OCI-M1 (cell line): Measurements from ENCODE around the gene APP.

Experiments used
- DNase-seq: peaks from one replicate; lab custom pipeline; 2025; lab: John Stamatoyannopoulos, UW

APP gene

DNA sequence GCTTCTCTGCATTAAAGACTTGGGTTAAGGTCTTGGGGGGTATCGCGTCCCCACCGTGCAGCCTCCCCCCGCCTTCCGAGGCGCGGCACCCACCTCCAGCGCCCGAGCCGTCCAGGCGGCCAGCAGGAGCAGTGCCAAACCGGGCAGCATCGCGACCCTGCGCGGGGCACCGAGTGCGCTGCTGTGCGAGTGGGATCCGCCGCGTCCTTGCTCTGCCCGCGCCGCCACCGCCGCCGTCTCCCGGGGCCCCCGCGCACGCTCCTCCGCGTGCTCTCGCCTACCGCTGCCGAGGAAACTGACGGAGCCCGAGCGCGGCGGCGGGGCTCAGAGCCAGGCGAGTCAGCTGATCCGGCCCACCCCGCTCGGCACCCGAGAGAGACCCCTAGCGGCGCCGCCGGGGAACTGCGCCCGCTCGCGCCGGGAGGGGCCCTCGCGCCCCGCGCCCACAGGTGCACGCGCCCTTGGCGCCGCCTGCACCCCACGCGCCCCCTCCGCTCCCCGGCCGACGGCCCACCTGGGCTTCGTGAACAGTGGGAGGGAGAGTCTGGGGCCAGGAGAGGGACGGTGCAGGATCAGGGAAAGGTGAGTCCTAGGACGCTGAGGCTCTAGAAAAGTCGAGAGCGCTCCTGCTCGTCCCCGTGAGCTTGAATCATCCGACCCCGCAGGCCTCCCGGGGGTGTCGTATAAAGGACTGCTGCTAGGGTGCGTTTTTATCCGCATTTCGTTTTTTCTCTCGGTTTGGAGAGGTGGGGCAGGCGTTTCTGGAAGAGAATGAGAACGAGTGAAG lies at the start of gene APP:
Gene APP (minus strand): TSS at position 300 of the 787 bp plus-strand sequence. CDS start 150 bp downstream, at position 150.
- no peak for DNase-seq

DNA sequence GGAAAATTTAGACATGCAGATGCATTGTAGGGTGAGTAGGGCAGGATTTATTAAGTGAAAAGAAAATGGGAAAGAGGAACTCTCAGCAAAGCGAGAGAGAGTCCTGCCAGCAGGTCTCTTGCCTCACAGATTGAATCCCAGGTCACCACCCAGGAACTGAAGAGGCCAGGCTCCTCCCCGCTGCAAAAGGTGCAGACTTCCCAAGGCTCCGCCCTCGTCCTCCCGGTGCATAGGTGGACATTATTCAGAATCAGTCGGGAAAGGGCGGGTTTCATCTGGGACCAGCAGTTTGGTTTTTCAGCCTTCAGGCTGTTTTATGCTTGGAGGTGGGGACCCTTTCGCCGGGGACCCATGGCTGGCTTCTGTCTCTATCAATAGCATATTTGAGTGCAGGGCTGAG lies 41.6 kb upstream of the APP start:
- DNase-seq: no peak

DNA sequence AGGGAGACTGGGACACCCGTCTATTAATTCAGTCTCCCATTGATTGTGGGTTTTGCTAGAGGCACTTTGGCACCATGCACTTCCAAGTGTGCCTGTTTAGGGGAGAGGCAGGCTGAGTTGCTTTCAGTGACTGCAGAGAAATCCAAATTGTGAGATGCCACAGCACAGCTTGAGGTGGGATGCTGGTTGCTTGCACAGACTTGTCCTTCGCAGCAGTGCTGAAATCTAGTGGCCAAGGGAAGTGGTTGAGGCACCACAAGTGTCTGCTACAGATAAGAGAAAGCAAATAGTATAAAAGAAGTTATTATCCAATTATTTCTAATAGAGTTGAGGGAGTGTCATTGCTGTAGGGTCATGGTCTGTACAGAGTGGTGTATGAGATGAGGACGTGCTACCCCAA lies 40.0 kb upstream of the APP start:
- no peak for DNase-seq

DNA sequence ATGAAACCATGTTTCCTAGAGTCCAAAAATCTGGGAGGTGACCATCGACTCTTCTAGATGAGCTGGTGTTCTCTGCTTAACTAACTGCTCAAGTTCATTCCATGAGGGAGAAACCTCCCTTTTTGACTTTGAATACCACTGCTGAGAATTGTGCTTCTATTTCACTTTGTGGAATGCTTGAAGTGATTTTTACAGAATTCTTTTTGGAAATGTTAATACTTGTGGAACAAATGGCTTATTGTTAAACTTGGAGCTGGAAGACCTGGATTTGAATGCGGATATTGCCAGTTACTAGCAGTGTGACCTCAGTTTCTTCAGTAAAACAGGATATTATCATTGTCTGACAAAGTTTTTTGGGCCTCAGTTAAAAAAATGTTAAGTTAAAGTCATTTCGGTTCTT lies 36.5 kb upstream of the APP start:
- DNase-seq: no peak

DNA sequence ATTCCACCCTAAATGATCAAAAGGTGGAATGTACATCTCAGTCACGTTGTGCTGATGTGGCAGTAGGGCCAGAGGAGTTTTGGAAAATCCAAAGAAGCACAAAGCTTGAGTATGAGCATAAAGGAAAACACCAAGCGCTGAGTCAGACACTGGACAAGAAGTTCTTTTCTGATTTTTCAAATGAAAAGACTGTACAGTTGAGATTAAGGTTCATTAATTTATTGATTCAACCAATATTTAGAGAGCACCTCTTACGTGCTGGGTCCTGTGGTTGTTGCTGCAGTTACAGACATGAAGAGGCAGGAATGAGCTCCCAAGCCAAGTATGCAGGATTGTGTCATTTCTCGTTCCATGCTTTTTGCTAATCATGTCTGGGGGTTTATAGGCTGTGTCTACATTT lies 28.9 kb upstream of the APP start:
- DNase-seq: no peak

DNA sequence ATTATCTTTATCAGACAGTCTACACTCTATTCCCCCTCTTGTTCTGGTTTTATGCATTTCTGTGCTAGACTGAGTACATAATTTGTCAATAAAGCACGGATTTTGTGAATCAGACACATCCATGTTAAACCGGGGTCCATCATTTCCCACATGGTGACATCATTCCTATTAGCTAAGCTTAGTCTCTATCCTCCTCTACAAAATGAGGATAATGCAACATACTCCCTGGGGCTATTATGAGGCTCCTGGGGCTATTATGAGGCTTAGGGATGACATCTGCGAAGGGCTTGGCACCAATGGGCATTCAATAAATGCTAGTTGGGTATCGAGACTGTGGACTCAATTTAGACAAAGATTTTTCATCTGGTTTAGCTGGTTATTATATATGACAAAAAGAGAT lies 25.1 kb upstream of the APP start:
- no peak for DNase-seq

DNA sequence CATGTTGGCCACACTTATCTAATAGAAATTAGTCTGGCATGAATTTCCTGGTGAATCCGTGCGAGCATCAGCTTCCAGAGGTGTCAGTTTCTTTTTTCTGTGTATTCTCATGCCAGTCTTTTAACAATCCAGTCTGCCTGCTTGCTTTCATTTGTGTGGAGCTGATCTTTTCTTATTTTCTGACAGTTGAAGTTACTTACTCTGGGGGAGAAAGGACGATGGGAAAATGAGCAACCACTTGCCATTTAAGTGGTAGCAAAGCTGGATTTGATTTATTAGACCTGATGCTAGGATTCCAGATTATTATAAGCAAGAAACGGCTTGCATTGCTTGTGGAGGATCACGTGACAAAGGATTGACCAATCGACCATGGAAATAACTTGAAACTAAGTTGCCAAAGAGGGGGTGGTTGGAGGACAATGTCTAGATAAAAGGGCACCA lies 24.3 kb upstream of the APP start:
- no peak for DNase-seq

DNA sequence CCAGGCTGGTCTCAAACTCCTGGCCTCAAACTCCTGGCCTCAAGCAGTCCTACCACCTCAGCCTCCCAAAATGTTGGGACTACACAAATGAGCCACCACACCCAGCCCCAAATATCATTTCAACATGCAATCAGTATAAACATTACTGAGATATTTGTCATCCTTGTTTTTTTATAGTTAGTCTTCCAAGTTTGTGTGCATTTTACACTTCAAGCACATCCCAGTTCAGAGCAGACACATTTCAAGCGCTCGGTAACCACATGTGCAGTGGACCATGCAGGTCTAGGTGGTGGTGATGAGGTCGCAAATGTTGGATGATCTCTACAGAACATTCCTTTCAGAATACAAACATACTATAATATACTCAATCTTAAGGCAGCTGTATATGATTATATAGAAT lies 23.8 kb upstream of the APP start:
- no peak for DNase-seq

DNA sequence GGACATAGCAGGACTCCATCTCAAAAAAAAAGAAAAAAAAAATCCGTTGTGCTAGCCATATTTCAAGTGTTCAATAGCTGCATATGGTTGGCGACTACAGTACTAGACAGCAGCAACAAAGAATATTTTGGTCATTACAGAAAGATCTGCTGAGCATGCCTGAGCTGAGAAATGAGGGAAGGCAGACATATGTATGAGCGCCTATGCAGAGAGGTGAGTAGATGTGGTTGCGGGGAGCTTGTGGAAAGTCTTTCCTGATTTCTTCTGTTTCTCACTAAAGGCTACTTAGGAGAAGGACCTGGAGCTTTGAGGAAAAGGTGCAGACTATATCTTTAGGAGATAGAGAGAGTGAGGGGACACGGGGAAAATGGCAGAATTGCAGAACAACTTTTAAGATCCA lies 21.0 kb upstream of the APP start:
- no peak for DNase-seq

DNA sequence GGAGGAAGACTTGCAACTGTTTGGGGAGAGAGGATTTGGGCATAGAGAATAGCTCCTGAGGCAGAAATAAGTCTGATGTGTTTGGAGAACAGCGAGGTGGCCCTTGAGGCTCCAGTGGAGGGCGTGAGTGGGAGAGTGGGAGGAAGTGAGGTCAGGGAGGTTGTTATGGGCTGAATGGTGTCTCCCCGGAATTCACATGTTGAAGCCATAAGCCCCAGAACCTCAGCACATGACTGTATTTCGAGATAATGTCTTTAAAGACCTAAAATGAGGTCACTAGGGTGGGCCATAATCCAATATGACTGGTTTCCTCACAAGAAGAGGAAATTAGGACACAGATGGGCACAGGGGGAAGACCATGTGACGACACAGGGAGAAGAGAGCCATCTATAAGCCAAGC lies 17.9 kb upstream of the APP start:
- no peak for DNase-seq

DNA sequence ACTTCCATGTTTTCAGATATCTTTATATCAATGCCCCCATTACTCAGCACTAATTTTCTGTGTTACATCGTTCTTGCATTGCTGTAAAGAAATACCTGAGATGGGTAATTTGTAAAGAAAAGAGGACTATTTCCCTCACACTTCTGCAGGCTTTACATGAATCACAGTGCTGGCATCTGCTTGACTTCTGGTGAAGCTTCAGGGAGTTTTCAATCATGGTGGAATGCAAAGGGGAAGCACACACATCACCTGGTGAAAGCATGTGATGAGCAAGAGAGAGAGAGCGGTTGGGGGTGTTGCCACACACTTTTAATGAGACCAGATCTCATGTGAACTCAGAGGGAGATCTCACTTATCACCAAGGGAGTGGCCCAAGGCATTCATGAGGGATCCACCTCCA lies 14.9 kb upstream of the APP start:
- no peak for DNase-seq

DNA sequence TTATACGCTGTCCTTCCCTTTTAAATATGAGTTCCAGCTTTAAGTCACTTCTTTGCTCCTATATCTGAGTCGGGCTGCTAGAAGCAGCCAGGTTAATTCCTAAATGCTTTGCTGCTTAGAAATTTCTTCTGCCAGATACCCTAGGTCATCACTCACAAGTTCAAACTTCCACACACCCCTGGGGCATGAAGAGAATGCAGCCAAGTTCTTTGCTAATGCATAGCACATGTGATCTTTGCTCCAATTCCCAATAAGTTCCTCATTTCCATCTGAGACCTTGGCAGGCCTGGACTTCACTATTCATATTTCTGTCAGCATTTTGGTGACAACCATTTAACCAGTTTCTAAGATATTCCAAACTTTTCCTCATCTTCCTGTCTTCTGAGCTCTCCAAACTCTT lies 14.5 kb upstream of the APP start:
- DNase-seq: no peak

DNA sequence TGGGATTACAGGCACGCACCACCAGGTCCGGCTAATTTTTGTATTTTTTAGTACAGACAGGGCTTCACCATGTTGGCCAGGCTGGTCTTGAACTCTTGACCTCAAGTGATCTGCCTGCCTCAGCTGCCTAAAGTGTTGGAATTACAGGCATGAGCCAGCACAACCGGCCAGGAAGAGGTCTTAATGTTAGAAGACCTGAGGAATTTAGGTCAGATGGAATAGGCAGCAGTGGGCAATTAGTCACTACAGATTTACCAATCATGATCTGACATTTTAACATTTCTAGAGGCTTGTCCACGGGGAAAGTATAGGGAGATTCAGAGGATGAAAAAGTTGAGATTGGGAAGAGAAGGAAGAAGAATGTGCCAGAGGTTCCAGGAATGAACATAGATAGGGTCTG lies 8.9 kb upstream of the APP start:
- no peak for DNase-seq

DNA sequence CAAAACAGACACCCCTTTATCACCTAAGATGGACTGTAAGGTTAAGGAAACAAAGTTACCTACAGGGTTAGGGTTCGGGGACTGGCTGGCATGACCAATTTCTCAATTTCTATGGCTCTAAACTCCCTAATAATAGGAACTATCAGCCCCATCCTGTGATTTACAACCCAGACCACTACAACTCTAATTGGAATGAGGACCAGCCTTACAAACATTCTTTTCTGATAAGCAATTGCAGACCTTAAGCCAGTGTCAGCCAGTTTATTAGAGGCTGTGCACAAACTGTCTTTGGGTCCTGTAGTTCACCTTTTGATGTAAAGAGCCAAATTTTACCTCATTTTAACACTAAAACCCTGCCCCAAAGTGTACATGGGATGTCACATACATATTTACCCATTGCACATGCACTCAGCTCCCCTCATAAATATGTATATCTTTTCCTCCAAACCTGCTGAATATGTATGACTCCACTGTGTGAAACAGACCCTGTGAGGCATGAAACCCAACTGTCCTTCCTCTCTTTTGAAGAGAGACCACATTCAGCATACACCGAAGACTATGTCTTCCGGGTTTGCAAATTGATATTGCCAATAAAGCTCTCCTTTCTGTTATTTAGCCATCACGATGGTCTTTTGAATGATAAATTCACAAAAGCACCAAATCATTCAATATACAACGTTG lies 7.3 kb upstream of the APP start:
- DNase-seq: no peak

DNA sequence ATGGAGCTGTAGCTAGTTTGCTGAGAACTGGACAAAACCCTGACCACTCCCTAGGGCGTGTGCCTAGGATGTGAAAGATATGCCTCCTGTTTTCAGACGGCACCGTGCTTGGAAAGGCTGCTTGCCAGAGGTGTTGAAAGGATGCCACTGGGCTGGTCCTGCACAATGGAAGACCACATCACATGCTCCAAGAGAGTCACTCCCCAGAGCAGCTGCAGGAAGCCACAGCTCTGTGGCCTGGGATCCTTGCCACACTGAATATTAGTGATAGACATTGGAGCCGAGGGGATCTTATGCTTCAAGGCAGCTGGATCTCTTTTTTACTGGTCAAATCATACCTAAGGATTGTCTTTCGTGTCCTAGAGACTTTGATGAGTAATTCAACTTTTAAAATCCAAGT lies 6.6 kb upstream of the APP start:
- no peak for DNase-seq

DNA sequence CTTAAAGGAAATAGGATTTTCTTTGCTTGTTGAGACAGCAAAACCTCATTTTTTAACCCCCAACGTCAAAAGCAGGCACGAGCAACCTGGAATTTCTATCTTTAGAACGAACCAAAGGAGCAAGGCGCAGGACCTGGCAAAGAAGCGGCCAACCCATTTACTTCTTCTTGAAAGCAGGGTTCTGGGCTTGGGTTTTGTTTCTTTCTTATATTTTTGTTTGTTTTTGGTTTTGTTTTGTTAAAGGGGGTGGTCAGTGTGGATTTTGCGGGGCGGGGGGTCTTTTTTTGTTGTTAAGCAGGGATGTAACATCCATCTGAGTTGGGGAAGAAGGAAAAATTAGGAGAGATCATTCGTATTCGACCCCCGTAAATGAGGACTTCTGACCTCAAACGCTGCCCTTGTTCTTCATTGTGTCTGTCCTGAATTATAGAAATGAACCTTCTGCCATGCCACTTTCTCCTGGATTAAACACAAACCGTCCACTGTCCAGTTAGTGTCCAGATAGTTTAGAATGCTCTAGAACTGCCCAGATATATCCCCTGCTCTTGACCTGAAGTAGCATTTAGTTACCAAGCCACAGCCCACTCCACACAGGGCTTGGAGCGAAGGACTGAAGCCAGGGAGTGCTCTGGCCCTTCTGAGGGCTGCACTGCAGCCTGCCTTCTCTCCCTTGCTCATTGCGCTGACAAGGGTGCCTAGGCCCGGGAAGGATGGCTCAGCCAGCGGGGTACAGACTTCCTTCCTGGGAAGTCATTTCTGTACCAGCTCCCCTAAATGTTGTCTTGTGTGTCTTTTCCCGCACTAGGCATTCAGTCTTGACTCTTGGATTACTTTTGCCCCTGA lies 909 bp upstream of the APP start:
- DNase-seq: no peak

DNA sequence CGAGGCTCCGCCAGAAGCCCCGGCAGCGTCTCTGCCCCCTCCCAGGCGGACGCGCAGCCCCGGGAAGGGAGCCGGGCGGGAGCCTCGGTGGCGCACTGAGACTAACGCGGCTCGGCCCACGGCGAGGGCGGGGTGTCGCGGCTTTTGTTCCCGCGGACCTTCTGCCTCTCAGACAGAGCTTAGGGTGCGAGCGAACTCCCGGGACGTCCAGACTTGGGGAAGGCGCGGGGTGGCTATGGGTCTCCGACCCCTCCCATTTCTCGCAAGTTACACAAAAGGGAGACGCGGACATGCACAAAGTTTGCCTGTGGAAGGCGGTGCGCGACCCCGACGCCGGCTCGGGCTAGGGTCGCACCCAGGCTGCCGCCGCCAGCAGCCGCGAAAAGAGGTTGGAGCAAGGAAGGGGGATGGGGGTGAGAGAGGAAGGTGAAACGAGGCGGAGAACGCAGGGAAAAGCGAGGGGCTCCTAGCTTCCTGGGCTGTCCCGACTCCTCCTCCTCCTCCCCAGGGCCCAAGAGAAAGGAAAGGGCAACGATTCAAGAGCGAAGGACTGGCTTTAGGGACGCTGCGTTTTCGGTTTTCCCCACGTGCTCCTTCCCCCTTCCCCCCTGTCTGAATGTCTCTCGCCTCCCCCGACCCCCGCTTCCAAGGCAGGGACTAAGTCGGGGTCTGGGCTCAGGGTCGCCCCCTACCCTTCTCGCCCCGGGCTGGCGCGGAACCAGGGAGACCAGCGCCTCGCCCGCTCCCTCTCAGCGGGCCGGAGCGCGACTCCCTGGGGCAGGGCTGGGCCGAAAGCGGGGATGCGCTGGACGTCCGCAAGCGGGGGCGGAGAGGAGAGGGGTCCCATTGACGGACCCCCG lies 729 bp downstream of the APP start:
- no peak for DNase-seq

DNA sequence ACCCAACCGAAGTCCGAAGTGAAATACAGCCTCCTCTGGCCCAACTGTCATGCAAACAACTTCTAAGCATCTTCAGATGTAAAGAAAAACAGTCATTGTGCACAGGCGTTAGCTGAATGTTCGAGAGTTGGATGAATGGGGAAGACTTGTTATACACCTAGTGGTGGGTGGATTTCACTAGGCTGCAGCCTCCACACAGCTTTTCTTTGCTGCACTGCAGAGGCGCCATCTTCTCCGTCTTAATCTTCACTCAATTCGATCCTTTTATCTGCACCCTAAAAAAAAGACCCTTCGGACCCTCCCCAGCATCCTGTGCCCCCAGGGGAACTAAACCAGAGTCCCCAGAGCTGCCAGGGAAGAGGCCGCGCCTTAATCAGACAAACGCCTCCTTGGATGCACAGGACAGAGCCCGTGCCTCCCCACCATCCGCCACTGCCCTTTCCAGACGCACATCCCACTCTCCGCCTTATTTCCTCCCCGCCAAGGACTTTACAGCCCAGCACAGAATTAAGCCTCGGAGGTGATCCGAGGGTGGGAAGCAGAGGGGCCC lies 1.4 kb downstream of the APP start:
- DNase-seq: no peak

DNA sequence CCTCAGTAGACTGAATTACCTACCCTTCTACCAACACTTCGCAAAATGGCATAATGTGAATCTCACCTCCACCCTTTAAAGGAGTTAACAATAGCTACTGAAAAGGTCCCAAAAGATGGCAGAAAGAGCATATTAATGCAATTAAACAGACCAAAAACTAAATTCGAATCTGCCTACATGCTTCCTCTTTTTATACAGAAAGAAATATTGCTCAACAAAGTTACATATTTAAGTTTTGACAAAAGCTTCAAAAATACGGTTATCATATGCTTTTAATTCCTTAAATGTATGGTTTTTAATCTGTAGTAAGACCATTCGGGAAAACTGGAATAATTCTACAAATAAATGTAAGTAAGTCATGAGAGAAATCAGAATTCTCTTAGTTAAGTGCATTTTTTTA lies 2.2 kb downstream of the APP start:
- no peak for DNase-seq

DNA sequence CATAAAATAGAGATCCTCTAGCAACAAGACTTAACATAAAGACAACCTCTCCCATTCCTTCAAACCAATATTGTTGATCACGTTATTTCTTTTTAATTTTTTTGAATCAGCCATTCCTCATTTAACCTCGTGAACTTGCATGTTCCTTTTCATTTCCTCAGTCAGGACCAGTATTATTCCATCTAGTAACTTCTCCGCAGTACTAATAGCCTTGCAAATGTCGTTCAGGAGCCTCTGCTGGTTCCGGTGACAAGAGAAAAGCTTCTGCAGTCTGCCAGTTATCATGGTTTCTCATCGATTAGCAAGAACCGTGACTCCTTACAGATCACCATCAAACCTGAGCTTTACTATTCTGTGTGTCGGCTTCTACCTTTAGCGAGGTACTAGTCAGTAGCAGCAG lies 3.0 kb downstream of the APP start:
- no peak for DNase-seq

DNA sequence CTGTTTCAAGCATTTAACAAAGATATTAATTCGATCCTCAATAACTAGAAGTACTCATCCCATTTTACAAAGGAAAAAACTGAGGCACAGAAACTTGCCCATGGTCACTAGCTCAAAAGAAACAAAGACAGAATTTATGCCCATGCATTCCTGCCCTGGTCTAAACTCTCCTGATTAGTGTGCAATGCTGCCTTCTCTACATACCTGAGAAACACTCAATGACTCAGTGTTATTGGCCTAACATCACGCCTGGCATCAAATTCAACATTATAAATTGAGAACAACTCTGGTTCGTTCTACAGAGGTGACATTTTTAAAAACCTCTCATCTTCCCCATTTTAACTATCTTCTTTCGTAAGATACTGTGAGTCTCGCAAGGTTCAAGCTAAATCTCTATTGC lies 5.2 kb downstream of the APP start:
- no peak for DNase-seq

DNA sequence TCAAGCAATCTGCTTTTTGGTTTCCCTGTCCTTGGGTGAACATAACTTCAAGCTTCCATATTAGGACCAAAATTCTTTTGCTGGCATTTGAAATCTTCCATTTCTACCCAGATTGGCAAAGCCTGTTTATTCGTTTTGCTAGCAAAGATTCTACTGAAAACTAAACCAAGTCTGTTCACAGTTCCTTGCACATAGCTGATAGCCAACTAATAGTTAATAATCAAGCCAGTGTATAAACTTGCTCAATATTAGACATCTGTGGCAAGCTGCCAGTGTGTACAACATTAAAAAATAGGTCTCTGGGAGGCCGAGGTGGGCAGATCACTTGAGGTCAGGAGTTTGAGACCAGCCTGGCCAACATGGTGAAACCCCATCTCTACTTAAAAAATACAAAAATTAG lies 6.3 kb downstream of the APP start:
- DNase-seq: no peak
